Left lung (tissue), 10 donors: ENCODE results near the gene SLC49A4. TPM values are rescaled to one million over a fixed set of nuclear protein-coding genes. Genes with fewer than 3 reads are reported as not detected.

ENCODE experiments used
- ATAC-seq: fragments of 200-7000 bp; cut with Tn5 transposase; one replicate; pipeline ENCODE4 v1.9.1; 2020; ENCODE audit warnings: moderate library complexity
- DNase-seq, 4 donors: peaks; one replicate each; pipeline ENCODE4 v3.0.0-alpha.2; 2013 to 2020
- H3K27ac ChIP-seq, 2 donors: fragments of 200-600 bp; sonication (generic) in 1 of 2; one replicate each; pipeline versions ENCODE4 v1.5.0 to v1.8.0; 2020 to 2021
- H3K27me3 ChIP-seq, 2 donors: fragments of 200-600 bp; sonication (generic) in 1 of 2; one replicate each; pipeline versions ENCODE4 v1.5.0 to v1.8.0; 2020 to 2021
- H3K36me3 ChIP-seq, 2 donors: fragments of 200-600 bp; sonication (generic) in 1 of 2; one replicate each; pipeline versions ENCODE4 v1.5.0 to v1.8.0; 2020 to 2021
- H3K4me1 ChIP-seq, 2 donors: fragments of 200-600 bp; one replicate each; pipeline ENCODE4 v1.8.0; 2021
- H3K4me3 ChIP-seq, 2 donors: fragments of 200-600 bp; sonication (generic) in 1 of 2; one replicate each; pipeline versions ENCODE4 v1.5.0 to v1.8.0; 2020 to 2021; ENCODE audit warnings: mild to moderate bottlenecking in 1 of 2
- H3K9me3 ChIP-seq, 2 donors: fragments of 200-600 bp; sonication (generic) in 1 of 2; one replicate each; pipeline versions ENCODE4 v1.5.0 to v1.8.0; 2020 to 2021
- CTCF ChIP-seq, 2 donors: fragments of 200-600 bp; sonication (generic) in 1 of 2; IDR thresholded peaks; one replicate each; pipeline versions ENCODE4 v1.5.0 to v1.8.0; 2021; ENCODE audit warnings: antibody characterized with exemption in 2 of 2
- intact Hi-C, 2 donors: fragments of 100-400 bp; cut with DNase I; formaldehyde crosslinking; loops; one replicate each; pipeline versions ENCODE4 v1.11.2 to v1.14.2; 2022
- polyA plus RNA-seq, 6 donors: library from polyadenylated mRNA; unstranded; fragments of 120-200 nt; gene quantifications; one replicate each; pipeline ENCODE4 v1.2.1, GENCODE V29; 2013; ENCODE audit not compliant: insufficient read length in 6 of 6
- total RNA-seq, 2 donors: library from RNA; stranded (reverse); fragmentation: NEBNext Ultra II Directional; extraction: Animal tissue kit (Norgen Biotek cat#: 25700); gene quantifications; one replicate each; pipeline ENCODE4 v1.2.1, GENCODE V29; 2021
- donor health status: DM: no; HTN: yes; CAD: no.
- donor health status: DM: no; HTN: no; CAD: no.

Gene SLC49A4
- total and polyA plus RNA-seq, 8 donors = 9.6 to 19.2 (median 10.9) TPM

- Histone ChIP-seq H3K9me3 (no peaks in the 10 kb centered on the region), H3K4me1 (peaks cover 0 to 6% of the 10 kb centered on the region in 2 donors), H3K27me3 (peaks cover 22 to 54% of the 10 kb centered on the region in 2 donors), H3K36me3 (no peaks in the 10 kb centered on the region), H3K27ac (no peak overlapping the region), H3K4me3 (no peak overlapping the region)
- no peak for TF ChIP-seq CTCF (IDR thresholded peaks at IDR 0.05)
- DNase-seq (no peak), ATAC-seq (no peak)
- intact Hi-C loops = no loop called here
Observed at GRCh38 chr3:122917412-122917811, 122.5 kb downstream of the SLC49A4 start.

GRCh38 chr3:122918576-122919290, 123.9 kb downstream of the SLC49A4 start:
- no peak for DNase-seq
- Histone ChIP-seq H3K9me3 (no peaks in the 10 kb centered on the region), H3K27me3 (peaks cover 16 to 54% of the 10 kb centered on the region in 2 donors), H3K27ac (no peak overlapping the region), H3K4me1 (peaks cover 0 to 6% of the 10 kb centered on the region in 2 donors), H3K36me3 (no peaks in the 10 kb centered on the region), H3K4me3 (no peak overlapping the region)
- intact Hi-C loops = no loop called here
- ATAC-seq = peak; percentile 49
- no peak for TF ChIP-seq CTCF (IDR thresholded peaks at IDR 0.05)

GRCh38 chr3:122919291-122919610, 124.4 kb downstream of the SLC49A4 start:
- DNase-seq = no peak
- H3K4me1 ChIP-seq = peaks cover 0 to 6% of the 10 kb centered on the region in 2 donors
- peaks cover 16 to 54% of the 10 kb centered on the region in 2 donors for H3K27me3 ChIP-seq
- H3K36me3 ChIP-seq = no peaks in the 10 kb centered on the region
- TF ChIP-seq CTCF (IDR thresholded peaks at IDR 0.05) = no peak
- no peaks in the 10 kb centered on the region for H3K9me3 ChIP-seq
- H3K4me3 ChIP-seq = no peak overlapping the region
- no peak overlapping the region for H3K27ac ChIP-seq
- intact Hi-C loops = no loop called here
- ATAC-seq = no peak

GRCh38 chr3:122920986-122921385, 126.1 kb downstream of the SLC49A4 start:
- Histone ChIP-seq H3K27ac (no peak overlapping the region), H3K27me3 (peaks cover 16 to 52% of the 10 kb centered on the region in 2 donors), H3K36me3 (no peaks in the 10 kb centered on the region), H3K4me3 (no peak overlapping the region), H3K9me3 (no peaks in the 10 kb centered on the region), H3K4me1 (peaks cover 0 to 6% of the 10 kb centered on the region in 2 donors)
- DNase-seq (no peak), ATAC-seq (no peak)
- TF ChIP-seq CTCF (IDR thresholded peaks at IDR 0.05) = no peak
- intact Hi-C loops = no loop called here

- Histone ChIP-seq H3K27ac (no peak overlapping the region), H3K36me3 (no peaks in the 10 kb centered on the region), H3K9me3 (no peaks in the 10 kb centered on the region), H3K4me1 (peaks cover 0 to 6% of the 10 kb centered on the region in 2 donors), H3K4me3 (no peak overlapping the region), H3K27me3 (peaks cover 16 to 52% of the 10 kb centered on the region in 2 donors)
- TF ChIP-seq CTCF (IDR thresholded peaks at IDR 0.05) = no peak
- ATAC-seq (peak; percentile 30), DNase-seq (no peak)
- intact Hi-C loops = no loop called here
Observed at GRCh38 chr3:122921791-122922651, 127.2 kb downstream of the SLC49A4 start.
